ENCODE results near the gene TMEM72.
"Not testable (repeated sequence)": the region's sequence is repeated elsewhere in the genome, so short reads cannot be mapped to it uniquely, and the experiment has no call there.

TMEM72 gene

GRCh38 chr10:44911081-44911540 lies at the start of gene TMEM72:
TMEM72 (plus strand) TSS chr10:44911337; CDS start chr10:44911513, 176 bp downstream.
- Histone ChIP-seq H3K27ac (no peak within 1 kb of the TSS), H3K4me3 (no peak within 1 kb of the TSS)

DNA sequence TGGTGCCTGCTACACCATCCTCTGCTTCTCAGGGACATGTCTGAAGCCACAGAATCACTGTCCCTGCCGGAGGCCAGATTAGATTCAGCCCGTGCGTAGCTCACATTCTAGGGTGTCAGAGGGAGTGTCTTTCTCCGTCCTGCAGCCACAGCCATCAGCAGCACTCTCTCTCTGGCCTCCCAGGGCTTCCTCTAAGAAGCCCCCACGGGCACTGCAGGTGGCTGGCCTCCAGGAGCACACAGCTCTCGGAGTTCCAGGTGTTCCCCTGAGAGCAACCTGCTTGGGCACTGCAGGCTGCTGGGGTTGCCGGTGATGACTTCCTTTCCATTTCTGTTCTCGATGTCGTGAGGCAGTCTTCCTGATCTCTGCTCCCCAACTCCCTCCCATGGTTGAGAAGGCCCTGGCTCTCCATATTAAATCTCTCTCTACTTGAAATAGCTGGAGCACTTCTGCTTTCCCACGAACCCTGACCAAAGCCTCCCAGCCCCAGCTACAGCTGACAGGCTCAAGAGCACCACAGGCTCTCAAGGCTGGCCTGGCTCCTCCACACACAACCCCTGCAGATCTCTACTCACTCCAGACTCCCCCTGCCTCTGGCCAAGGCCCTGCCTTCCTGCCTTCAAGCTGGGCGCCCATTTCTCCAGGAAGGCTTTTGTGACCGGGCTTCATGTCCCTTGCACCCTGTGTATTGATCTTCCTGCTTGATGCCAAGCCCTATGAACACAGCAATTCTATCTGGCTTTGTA lies 49.0 kb upstream of the TMEM72 start:
- Histone ChIP-seq H3K27ac (no peak overlapping the region), H3K4me3 (no peak overlapping the region)

DNA sequence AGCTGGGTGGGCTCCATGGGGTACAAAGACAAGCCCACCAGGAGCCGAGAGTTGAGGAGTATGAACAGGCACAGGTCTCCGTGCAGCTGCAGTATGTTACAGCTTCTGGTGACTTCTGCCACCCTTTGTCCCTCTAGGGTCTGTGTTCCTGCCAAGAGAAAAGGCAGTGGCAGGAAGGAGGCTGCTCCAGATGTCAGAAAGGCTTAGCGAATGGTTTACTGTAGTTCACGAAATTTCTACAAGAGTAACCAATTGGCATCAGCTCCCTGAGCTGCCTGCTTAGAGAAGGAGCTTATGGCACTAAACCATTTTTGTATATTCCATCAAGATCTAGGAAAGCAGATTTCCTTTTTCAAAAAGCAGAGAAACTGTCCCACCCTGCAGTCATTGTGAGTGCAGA lies 48.2 kb upstream of the TMEM72 start:
- Histone ChIP-seq H3K27ac (no peak overlapping the region), H3K4me3 (no peak overlapping the region)

DNA sequence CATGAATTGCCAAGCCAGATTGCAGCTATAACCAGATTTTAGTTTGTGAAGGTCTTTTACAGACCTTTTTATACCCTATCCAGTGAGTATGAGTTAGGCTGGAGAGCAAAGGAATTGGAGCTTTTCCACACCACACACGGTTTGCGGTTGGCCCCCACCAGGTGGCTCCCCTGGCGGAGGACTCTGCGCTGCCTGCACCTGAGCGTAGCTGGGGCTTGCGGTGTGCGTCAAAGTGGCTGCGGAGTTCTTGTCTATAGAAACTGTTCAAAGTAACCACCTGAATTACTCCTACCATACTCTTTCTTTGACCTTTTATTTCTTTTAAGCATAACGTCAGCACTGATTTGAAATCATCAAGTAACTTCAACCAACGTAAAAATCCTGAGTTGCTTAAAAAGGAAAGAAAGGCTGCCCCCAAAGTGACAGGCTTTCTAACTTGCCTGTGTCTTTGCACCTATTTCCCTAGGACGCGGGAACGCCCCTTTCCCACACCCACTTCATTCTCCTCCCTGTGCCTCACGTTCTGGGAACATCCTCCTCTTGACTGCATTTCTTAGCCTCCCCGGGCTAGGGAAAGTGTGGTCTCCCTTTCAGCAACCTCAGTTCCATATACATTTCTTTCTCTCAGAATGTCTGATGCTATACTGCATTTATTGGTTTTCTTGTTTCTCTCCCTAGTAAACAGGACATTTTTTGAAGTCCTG lies 47.6 kb upstream of the TMEM72 start:
- peak overlapping the region in 2 of 21 experiments; percentile 40 to 71 for H3K27ac ChIP-seq
- H3K4me3 ChIP-seq: no peak overlapping the region

DNA sequence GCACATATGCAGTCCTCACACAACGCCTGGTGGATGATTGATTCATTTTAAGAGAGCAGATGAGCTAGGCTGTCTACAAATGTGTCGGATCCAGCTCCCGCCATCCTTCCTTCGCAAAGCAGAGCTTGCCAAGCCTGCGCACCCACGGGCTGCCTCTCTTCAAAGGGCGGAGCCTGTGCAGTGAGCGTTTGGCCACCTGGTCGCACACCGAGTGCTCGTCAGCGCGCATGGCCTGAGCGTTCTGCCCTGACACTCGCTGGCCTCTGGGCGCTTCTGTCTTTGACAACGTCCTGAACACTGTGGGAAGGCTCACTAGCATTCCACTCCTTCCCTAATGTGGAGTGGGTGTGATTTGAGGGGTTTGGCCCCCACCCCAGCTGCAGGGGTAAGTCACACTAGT lies 47.1 kb upstream of the TMEM72 start:
- Histone ChIP-seq H3K4me3 (peak overlapping the region; percentile 21 to 51 (median 36)), H3K27ac (peak overlapping the region in 10 of 21 experiments; percentile 10 to 71 (median 40))

- peak overlapping the region; percentile 21 to 51 (median 36) for H3K4me3 ChIP-seq
- peak overlapping the region in 11 of 21 experiments; percentile 10 to 71 (median 40) for H3K27ac ChIP-seq
These were observed 46.4 kb upstream of the TMEM72 start for GRCh38 chr10:44864637-44865288.

- H3K27ac ChIP-seq: peak overlapping the region in 3 of 21 experiments; percentile 10 to 70 (median 62)
- peak overlapping the region in 1 of 7 experiments; percentile 51 for H3K4me3 ChIP-seq
These were observed 45.9 kb upstream of the TMEM72 start for GRCh38 chr10:44865289-44865671.

DNA sequence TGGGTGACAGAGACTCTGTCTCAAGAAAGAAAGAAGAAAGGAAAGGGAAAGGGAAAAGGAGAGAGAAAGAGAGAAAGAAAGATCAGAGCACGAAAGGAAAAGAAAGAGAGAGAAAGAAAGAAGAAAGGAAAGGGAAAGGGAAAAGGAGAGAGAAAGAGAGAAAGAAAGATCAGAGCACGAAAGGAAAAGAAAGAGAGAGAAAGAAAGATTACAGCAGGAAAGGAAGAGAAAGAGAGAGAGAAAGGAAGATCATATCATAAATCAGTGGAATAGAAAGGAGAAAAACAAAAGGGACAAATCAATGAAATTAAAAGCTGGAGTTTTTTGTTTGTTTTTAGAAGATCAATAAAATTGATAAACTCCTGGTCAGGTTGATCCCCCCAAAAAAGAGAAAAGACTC lies 44.8 kb upstream of the TMEM72 start:
- H3K27ac ChIP-seq, H3K4me3 ChIP-seq: not testable (repeated sequence)

- H3K27ac ChIP-seq: no peak overlapping the region
These were observed 41.1 kb upstream of the TMEM72 start for GRCh38 chr10:44870031-44870430.

DNA sequence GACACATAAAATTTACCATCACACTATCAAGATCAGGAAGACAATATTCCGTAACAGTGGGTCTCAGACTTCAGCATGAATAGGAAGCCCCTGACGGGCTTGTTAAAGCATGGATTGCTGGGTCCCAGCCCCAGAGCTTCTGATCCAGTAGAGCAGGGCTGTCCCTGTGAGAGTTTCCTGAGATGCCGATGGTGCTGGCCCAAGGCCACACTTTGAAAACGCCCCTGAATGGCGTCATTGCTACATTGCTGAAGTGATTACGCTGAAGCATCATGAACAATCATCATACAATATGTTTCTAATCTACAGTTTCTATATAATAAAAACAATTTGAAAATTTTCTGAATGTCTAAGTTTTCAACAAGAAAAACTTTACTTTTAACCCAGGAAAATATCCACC lies 38.0 kb upstream of the TMEM72 start:
- Histone ChIP-seq H3K4me3 (no peak overlapping the region), H3K27ac (no peak overlapping the region)

More at GRCh38 chr10:44870031-44870430, 41.1 kb upstream of the TMEM72 start:
- no peak overlapping the region for H3K4me3 ChIP-seq

- no peak overlapping the region for H3K4me3 ChIP-seq
- H3K27ac ChIP-seq: no peak overlapping the region
These were observed 37.0 kb upstream of the TMEM72 start for GRCh38 chr10:44874166-44874565.

DNA sequence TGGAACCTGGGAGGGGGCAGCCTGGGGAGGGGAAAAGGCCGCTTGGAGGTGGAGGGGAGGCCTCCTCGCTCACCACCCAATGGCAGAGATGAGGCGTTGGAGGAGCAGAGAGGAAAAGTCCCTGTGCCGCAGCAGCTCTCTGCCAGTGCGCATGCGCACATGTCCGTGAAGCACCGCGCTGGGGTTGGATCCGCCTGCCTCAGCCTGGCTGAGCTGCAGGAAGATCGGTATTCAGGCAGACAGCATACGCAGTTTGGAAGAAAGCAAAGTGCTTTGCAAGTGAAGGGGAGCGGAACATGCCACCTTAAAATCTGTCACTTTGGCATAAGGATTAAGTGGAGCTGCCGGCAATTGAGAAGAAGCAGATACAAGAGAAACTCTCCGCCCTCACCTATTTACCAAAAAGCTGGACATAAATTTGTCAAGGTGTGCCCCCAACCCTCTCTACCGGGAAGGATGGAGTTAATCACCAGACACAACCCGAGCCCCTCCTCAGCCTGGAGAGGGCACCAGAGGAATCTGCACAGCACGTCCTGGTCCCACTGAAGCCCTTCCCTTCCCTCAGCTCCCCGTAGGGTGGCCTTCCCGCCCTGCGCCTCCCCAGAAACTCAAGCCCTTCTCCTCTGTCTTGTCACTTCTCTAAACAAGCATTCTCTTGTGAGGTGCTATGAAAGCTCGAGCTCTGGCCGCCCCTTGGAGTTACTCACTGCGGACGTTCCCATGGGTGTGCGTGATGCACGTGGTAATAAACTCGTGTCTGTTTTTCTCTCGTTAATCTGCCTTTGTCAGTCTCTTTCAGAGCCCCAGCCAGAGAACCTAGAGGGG lies 32.2 kb upstream of the TMEM72 start:
- H3K4me3 ChIP-seq: peak overlapping the region; percentile 8 to 33 (median 25)
- H3K27ac ChIP-seq: peak overlapping the region in 8 of 21 experiments; percentile 5 to 52 (median 40)

GRCh38 chr10:44879531-44879899 lies 31.6 kb upstream of the TMEM72 start:
- H3K4me3 ChIP-seq: peak overlapping the region in 4 of 7 experiments; percentile 21 to 33 (median 30)
- peak overlapping the region in 7 of 21 experiments; percentile 14 to 52 (median 41) for H3K27ac ChIP-seq

DNA sequence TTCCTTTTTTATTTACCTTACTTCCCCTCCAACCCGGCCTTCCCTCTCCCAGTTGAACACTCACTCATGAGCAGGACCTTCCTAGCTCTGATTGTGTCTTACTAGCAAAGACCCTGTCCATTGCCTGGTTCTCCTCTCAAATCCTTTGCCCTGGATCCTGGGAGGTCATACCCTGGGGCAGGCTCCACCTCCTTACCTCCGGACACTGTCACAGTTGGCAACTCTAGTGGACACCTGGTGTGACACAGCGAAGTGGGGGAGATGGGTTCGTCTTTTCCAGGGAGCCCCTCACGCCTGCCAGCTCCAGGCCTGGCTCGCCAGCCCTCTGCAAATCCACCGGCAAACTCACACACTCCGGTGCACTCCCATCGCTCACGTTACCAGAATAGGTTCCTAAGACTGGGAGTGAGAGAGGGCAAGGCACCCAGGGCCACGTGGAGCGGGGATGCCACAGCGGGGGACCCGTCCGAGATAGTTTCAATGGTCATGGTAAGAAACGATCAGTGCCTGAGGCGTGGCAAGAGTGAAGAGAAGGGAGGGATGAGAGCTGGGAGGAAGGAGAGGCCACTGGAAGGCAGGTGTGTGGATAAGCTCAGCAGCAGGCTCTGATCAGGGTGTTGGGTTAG lies 30.9 kb upstream of the TMEM72 start:
- Histone ChIP-seq H3K27ac (peak overlapping the region in 1 of 21 experiments; percentile 49), H3K4me3 (no peak overlapping the region)

GRCh38 chr10:44881649-44882048 lies 29.5 kb upstream of the TMEM72 start:
- Histone ChIP-seq H3K27ac (no peak overlapping the region), H3K4me3 (no peak overlapping the region)

DNA sequence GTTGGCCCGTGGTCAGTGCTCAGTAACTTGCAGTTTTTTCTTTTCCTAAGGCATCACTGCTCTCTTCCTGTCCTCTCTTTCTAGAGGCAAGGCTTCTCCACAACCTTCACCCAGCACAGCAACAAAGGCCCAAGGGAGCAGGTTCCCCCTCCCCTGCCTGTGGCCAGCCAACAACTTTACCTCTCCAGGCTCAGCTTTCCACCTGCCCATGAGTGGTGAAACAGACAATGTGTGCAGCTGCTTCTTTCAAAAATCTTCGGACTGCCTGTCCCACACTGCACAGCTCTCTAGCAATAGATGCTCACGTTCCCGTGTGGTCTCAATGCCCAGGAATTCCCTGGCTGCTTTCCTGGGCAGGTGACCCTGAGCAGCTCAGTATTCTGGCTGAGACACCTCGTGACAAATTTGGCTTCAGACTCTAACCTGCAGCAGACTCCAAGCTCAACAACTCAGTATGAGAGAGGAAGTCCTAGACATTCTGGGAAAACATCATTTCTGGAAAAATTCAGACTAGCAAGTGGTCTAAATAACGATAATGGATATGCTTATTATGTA lies 28.9 kb upstream of the TMEM72 start:
- no peak overlapping the region for H3K27ac ChIP-seq
- H3K4me3 ChIP-seq: no peak overlapping the region

DNA sequence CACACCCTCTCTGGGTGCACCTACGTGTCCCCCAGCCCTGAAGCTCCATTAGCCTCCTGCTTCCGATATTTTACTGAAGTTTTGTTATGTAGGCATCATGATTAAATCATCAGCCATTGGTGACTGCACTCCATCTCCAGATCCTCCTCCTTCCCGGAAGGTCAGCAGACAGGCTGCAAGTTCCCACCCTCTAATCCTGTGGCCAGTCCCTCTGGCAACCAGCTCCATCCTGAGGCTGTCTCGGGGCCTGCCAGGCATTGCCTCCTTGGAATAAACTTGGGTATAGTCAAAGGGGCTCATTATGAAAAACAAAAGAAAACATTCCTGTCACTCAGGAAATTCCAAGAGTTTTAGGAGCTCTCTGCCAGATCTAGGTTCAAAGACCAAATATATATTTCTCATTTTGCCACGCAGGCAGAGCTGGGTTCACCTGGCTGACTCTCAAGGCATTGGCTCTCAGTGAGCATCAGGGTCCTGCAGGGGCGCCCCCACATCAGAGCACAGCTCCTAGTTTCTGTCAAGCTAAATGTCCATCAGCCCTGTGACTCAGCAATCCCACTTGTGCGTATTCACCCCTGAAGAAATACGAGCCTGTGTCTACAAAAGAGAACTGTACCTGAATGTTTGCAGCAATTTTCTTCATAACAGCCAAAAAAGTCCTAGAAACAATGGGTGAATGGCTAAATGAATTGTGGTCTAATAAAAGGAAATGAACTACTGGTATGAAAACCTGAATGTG lies 27.4 kb upstream of the TMEM72 start:
- Histone ChIP-seq H3K4me3 (no peak overlapping the region), H3K27ac (no peak overlapping the region)

GRCh38 chr10:44885710-44886109 lies 25.4 kb upstream of the TMEM72 start:
- Histone ChIP-seq H3K4me3 (no peak overlapping the region), H3K27ac (no peak overlapping the region)
